HL-60 (cell line): ENCODE measurements around the gene SOX6.

Experiments
- CTCF ChIP-seq: IDR thresholded peaks from one replicate; pipeline ENCODE4 v1.5.1; 2011; ENCODE audit warnings: low read length, control low read depth, inconsistent platforms; ENCODE audit not compliant: insufficient read depth
- GABPA ChIP-seq: IDR thresholded peaks from 2 replicates; pipeline ENCODE4 v1.6.1; 2012; ENCODE audit warnings: low read depth
- POLR2AphosphoS5 ChIP-seq: IDR thresholded peaks from 2 replicates; pipeline ENCODE4 v1.6.1; 2012; ENCODE audit warnings: low read depth
- SPI1 ChIP-seq: IDR thresholded peaks from 2 replicates; pipeline ENCODE4 v1.6.1; 2012; ENCODE audit warnings: low read depth, mild to moderate bottlenecking, borderline replicate concordance

GRCh38 chr11:15975742-15976141, 380.6 kb downstream of the SOX6 start:
- TF ChIP-seq SPI1 (no peak), CTCF (no peak), POLR2AphosphoS5 (no peak), GABPA (no peak)
